K562 (cell line): ENCODE results near the gene CSMD2. TPM values are rescaled to one million over a fixed set of nuclear protein-coding genes. Genes with fewer than 3 reads are reported as not detected.

Source experiments
- ATAC-seq: fragments of 200-7000 bp; cut with Tn5 transposase; 3 replicates; pipeline ENCODE4 v1.9.1; 2020; ENCODE audit warnings: moderate library complexity
- BruUV-seq: library from RNA; stranded (reverse); fragments of 400-500 nt; replicated peaks from 2 replicates; lab custom pipeline; 2021; lab: Mats Ljungman, UMichigan
- CTCF ChIA-PET: fragments of 300-600 bp; formaldehyde crosslinking; extraction: SDS; loops from one replicate; lab custom pipeline; 2021; ENCODE audit warnings: low intra/inter-chr PET ratio; lab: Yijun Ruan, JAX
- POLR2A ChIA-PET: fragments of 300-600, 350-650 bp; sonication (Branson Sonifier 250); formaldehyde crosslinking; extraction: SDS; loops from one replicate; lab custom pipeline; 2021; ENCODE audit warnings: antibody characterized with exemption, inconsistent platforms; lab: Yijun Ruan, JAX
- DNase-seq, 4 experiments: peaks; one replicate each; pipeline versions ENCODE4 v3.0.0 to v3.0.0-alpha.2; 2011 to 2018; ENCODE audit warnings: low spot score in 3 of 4, mixed read lengths in 3 of 4; ENCODE audit errors: extremely low read depth in 1 of 4
- FAIRE-seq: peaks from 2 replicates; lab custom pipeline; 2011; peaks lifted over from hg19 to GRCh38; lab: Jason Lieb, UNC
- H2AFZ ChIP-seq: 2 replicates; pipeline ENCODE4 v1.6.0; 2011; ENCODE audit warnings: low read depth, low read length, control low read depth, inconsistent platforms
- H3K27ac ChIP-seq: fragments of 200-600 bp; 3 replicates; pipeline ENCODE4 v1.8.0; 2011; ENCODE audit warnings: low read depth, mild to moderate bottlenecking, control low read depth, inconsistent platforms, low read length, moderate library complexity, mixed read lengths; ENCODE audit errors: extremely low read depth
- H3K27me3 ChIP-seq, 2 experiments: fragments of 300-600 bp in 1 of 2; 2 replicates in 1 of 2; 3 replicates in 1 of 2; pipeline versions ENCODE4 v1.6.0 to v1.8.0; 2011; ENCODE audit warnings: inconsistent platforms in 2 of 2, low read length in 2 of 2, mild to moderate bottlenecking in 1 of 2, mixed read lengths in 1 of 2, moderate library complexity in 1 of 2; ENCODE audit not compliant: control insufficient read depth in 2 of 2, insufficient read depth in 2 of 2
- H3K36me3 ChIP-seq: fragments of 300-600 bp; 3 replicates; pipeline ENCODE4 v1.8.0; 2011; ENCODE audit warnings: mild to moderate bottlenecking, low read length, inconsistent platforms; ENCODE audit not compliant: control insufficient read depth, insufficient read depth
- H3K4me1 ChIP-seq, 2 experiments: fragments of 200-600 bp in 1 of 2; replicated peaks in 1 of 2; 2 replicates in 1 of 2; 3 replicates in 1 of 2; pipeline versions ENCODE4 v1.5.1 to v1.8.0; 2011; ENCODE audit warnings: inconsistent platforms in 2 of 2, low read length in 2 of 2, mild to moderate bottlenecking in 1 of 2, mixed read lengths in 1 of 2, moderate library complexity in 1 of 2; ENCODE audit not compliant: control insufficient read depth in 2 of 2, insufficient read depth in 2 of 2
- H3K4me2 ChIP-seq: 2 replicates; pipeline ENCODE4 v1.6.1; 2011; ENCODE audit warnings: low read length, control low read depth, inconsistent platforms, mixed read lengths; ENCODE audit not compliant: insufficient read depth
- H3K4me3 ChIP-seq: fragments of 200-600 bp; sonication (generic), shearing (Covaris generic); 2 replicates; pipeline ENCODE4 v1.5.1; 2016; ENCODE audit warnings: control low read depth, inconsistent platforms
- H3K79me2 ChIP-seq: fragments of 200-600 bp; 3 replicates; pipeline ENCODE4 v1.8.0; 2011; ENCODE audit warnings: low read length, inconsistent platforms; ENCODE audit not compliant: control insufficient read depth, insufficient read depth
- H3K9ac ChIP-seq, 2 experiments: 2 replicates each; pipeline versions ENCODE4 v1.6.0 to v1.6.1; 2011; ENCODE audit warnings: low read depth in 2 of 2, low read length in 2 of 2, control low read depth in 1 of 2, inconsistent platforms in 1 of 2, mild to moderate bottlenecking in 1 of 2, mixed read lengths in 1 of 2; ENCODE audit not compliant: insufficient read depth in 1 of 2
- H3K9me1 ChIP-seq: one replicate; pipeline ENCODE4 v1.6.0; 2011; ENCODE audit warnings: inconsistent platforms, mild to moderate bottlenecking, low read length, moderate library complexity; ENCODE audit not compliant: control insufficient read depth, insufficient read depth
- H3K9me3 ChIP-seq: replicated peaks from 2 replicates; pipeline ENCODE4 v1.5.1; 2011; ENCODE audit warnings: low read depth, low read length, inconsistent platforms; ENCODE audit not compliant: control insufficient read depth, insufficient read depth
- H4K20me1 ChIP-seq: replicated peaks from 2 replicates; pipeline ENCODE4 v1.6.1; 2011; ENCODE audit warnings: low read length, inconsistent platforms, mixed read lengths; ENCODE audit not compliant: control insufficient read depth, insufficient read depth
- ATF2 ChIP-seq: sonication (generic); formaldehyde crosslinking; IDR thresholded peaks from 2 replicates; pipeline ENCODE4 v1.8.1; 2022; ENCODE audit warnings: missing genetic modification reagents
- CBX3 ChIP-seq, 2 experiments: IDR thresholded peaks; 1 replicate in 1 of 2; 2 replicates in 1 of 2; pipeline ENCODE4 v1.6.1; 2012; ENCODE audit warnings: inconsistent platforms in 2 of 2, low read length in 2 of 2, borderline replicate concordance in 1 of 2, control low read depth in 1 of 2
- CCAR2 ChIP-seq: fragments of 200-400 bp; formaldehyde crosslinking; IDR thresholded peaks from 2 replicates; pipeline ENCODE4 v1.6.1; 2017; ENCODE audit warnings: mild to moderate bottlenecking, low read depth, low read length
- EP300 ChIP-seq: IDR thresholded peaks from 2 replicates; pipeline ENCODE4 v1.6.1; 2012; ENCODE audit warnings: low read length, improper control_type of control experiment
- L3MBTL2 ChIP-seq: fragments of 450-650 bp; IDR thresholded peaks from 2 replicates; pipeline ENCODE4 v1.6.1; 2016; ENCODE audit warnings: mild to moderate bottlenecking, moderate library complexity
- PHF8 ChIP-seq: fragments of 200-600 bp; sonication (generic); IDR thresholded peaks from 2 replicates; pipeline ENCODE4 v1.6.1; 2012; ENCODE audit warnings: mixed run types, mild to moderate bottlenecking, inconsistent platforms, low read length, moderate library complexity, borderline replicate concordance
- SRSF3 ChIP-seq: fragments of 200-400 bp; formaldehyde crosslinking; IDR thresholded peaks from 2 replicates; pipeline ENCODE4 v1.6.1; 2016; ENCODE audit warnings: mild to moderate bottlenecking, low read length, moderate library complexity; ENCODE audit not compliant: insufficient read depth
- ZNF398 ChIP-seq: fragments of 250-450 bp; sonication (Bioruptor Pico); IDR thresholded peaks from 2 replicates; pipeline ENCODE4 v1.8.0; 2021; ENCODE audit warnings: moderate library complexity, mild to moderate bottlenecking, inconsistent platforms
- ZSCAN32 ChIP-seq: fragments of 450-650 bp; formaldehyde crosslinking; IDR thresholded peaks from 2 replicates; pipeline ENCODE4 v1.4.0; 2020; ENCODE audit warnings: mild to moderate bottlenecking, moderate library complexity
- WGBS: fragments of 100-300 bp; shearing (Covaris generic); methylation state at CpG from one replicate; pipeline ENCODE4 v1.1.6; 2016; ENCODE audit warnings: low coverage, mixed read lengths; ENCODE audit not compliant: insufficient coverage; ENCODE audit errors: missing lambda C conversion rate; 5-methylcytosine and 5-hydroxymethylcytosine counted together
- in situ Hi-C: fragments of 300-500 bp; cut with MboI; formaldehyde crosslinking; loops from 4 replicates; pipeline ENCODE4 v1.15.0; 2018; ENCODE audit warnings: inconsistent platforms, mixed read lengths
- intact Hi-C: fragments of 100-400 bp; cut with micrococcal nuclease; formaldehyde crosslinking; loops from 2 replicates; pipeline ENCODE4 v1.14.2; 2022
- polyA plus RNA-seq, 8 experiments: library from polyadenylated mRNA; depleted of rRNA in 4 of 8; stranded (reverse) in 5 of 8; unstranded in 3 of 8; fragments of >200 nt; fragmentation: Nextera tagmentation in 2 of 8; fragmentation: Illumina TruSeq in 1 of 8; extraction: Ambion mirVana in 2 of 8; extraction: Trizol in 1 of 8; gene quantifications; 2 replicates each; pipeline versions ENCODE4 v1.2.1 to v1.2.3, GENCODE V29; 2011 to 2014; ENCODE audit warnings: inconsistent platforms in 1 of 8, missing spikeins in 1 of 8
- total RNA-seq, 7 experiments: library from RNA; depleted of rRNA in 6 of 7; stranded (reverse); fragments of >200 nt in 6 of 7; fragmentation: Illumina TruSeq in 2 of 7; extraction: Trizol in 2 of 7; gene quantifications; 2 replicates each; pipeline versions ENCODE4 v1.2.1 to v1.2.3, GENCODE V29; 2011 to 2021; ENCODE audit warnings: low replicate concordance in 1 of 7

The CSMD2 gene
- total and polyA plus RNA-seq, 9 of the 15 experiments (the other 6 are each of a cell fraction or from before 2014, with no cell fraction given): not detected

GRCh38 chr1:33610864-33611455 lies 554.1 kb downstream of the CSMD2 start:
- H4K20me1 ChIP-seq: 0 out of 2 replicates have a peak, but pooled peaks cover 3% of the 10 kb centered on the region
- POLR2A ChIA-PET: no interaction called here
- no peak for DNase-seq
- H3K9ac ChIP-seq: no peak overlapping the region
- no peak overlapping the region for H3K4me2 ChIP-seq
- BruUV-seq: no TSS peak
- in situ Hi-C loops (loop anchor here (5.0 to 25.0 kb wide), 2 partner anchors 314 to 724 kb away; partner anchors contain the start of gene HPCA), intact Hi-C loops (loop anchor here (5.0 to 10.0 kb wide), 3 partner anchors 139 to 396 kb away; partner anchors contain the start of gene ZSCAN20)
- no peak for FAIRE-seq
- H3K27ac ChIP-seq: no peak overlapping the region
- H3K4me3 ChIP-seq: no peak overlapping the region
- H3K9me3 ChIP-seq: no peaks in the 10 kb centered on the region
- no peaks in the 10 kb centered on the region for H3K9me1 ChIP-seq
- WGBS: 0% methylated on average over 14 of the region's 14 CpGs
- no peak overlapping the region for H2AFZ ChIP-seq
- no peak for ATAC-seq
- TF ChIP-seq CBX3 (IDR thresholded peaks at IDR 0.05; ENCODE audit: borderline replicate concordance in 1 of 2, low read length in 2 of 2): no peak
- no peak for TF ChIP-seq L3MBTL2
- TF ChIP-seq ZNF398: no peak
- TF ChIP-seq SRSF3: no peak
- no peak for TF ChIP-seq PHF8
- no peak for TF ChIP-seq ATF2
- TF ChIP-seq EP300: no peak
- TF ChIP-seq ZSCAN32 (CRISPR knock-in tag): no peak
- TF ChIP-seq CCAR2: no peak
- H3K79me2 ChIP-seq: no peaks in the 10 kb centered on the region
- CTCF ChIA-PET: no interaction called here
- H3K36me3 ChIP-seq: no peaks in the 10 kb centered on the region
- H3K4me1 ChIP-seq: no peaks in the 10 kb centered on the region
- peaks cover 8 to 37% of the 10 kb centered on the region in 2 experiments; a peak in 4 of 5 replicates for H3K27me3 ChIP-seq
